ENCODE data around the gene SLC25A42.

Gene SLC25A42

GRCh38 chr19:19050731-19051130 is 13.1 kb upstream of the SLC25A42 start:
- DNase-seq (ENCODE audit: low spot score): no peak

- DNase-seq (ENCODE audit: low spot score): no peak
These were observed 12.1 kb upstream of the SLC25A42 start for GRCh38 chr19:19051478-19052213.

- DNase-seq (ENCODE audit: low spot score): no peak
These were observed 10.9 kb upstream of the SLC25A42 start for GRCh38 chr19:19052921-19053320.

GRCh38 chr19:19053508-19054314 is 10.1 kb upstream of the SLC25A42 start:
- peak; percentile 24 for DNase-seq (ENCODE audit: low spot score)

- DNase-seq (ENCODE audit: low spot score): no peak
These were observed 9.4 kb upstream of the SLC25A42 start for GRCh38 chr19:19054315-19054938.

GRCh38 chr19:19054939-19055440 is 8.8 kb upstream of the SLC25A42 start:
- DNase-seq (ENCODE audit: low spot score): no peak

GRCh38 chr19:19055701-19056100 is 8.1 kb upstream of the SLC25A42 start:
- DNase-seq (ENCODE audit: low spot score): no peak

- DNase-seq (ENCODE audit: low spot score): no peak
These were observed 7.0 kb upstream of the SLC25A42 start for GRCh38 chr19:19056636-19057275.

GRCh38 chr19:19057317-19057716 is 6.5 kb upstream of the SLC25A42 start:
- DNase-seq (ENCODE audit: low spot score): no peak

- no peak for DNase-seq (ENCODE audit: low spot score)
These were observed 6.1 kb upstream of the SLC25A42 start for GRCh38 chr19:19057720-19058119.

- DNase-seq (ENCODE audit: low spot score): no peak
These were observed 4.6 kb upstream of the SLC25A42 start for GRCh38 chr19:19059018-19059836.

GRCh38 chr19:19059837-19060611 is 3.8 kb upstream of the SLC25A42 start:
- DNase-seq (ENCODE audit: low spot score): no peak

GRCh38 chr19:19061506-19061905 is 2.3 kb upstream of the SLC25A42 start:
- DNase-seq (ENCODE audit: low spot score): no peak

- peak; percentile 12 for DNase-seq (ENCODE audit: low spot score)
These were observed 1.2 kb upstream of the SLC25A42 start for GRCh38 chr19:19062454-19063182.

GRCh38 chr19:19064098-19064722 is 416 bp downstream of the SLC25A42 start:
- DNase-seq (ENCODE audit: low spot score): no peak

- peak; percentile 27 for DNase-seq (ENCODE audit: low spot score)
These were observed 1.3 kb downstream of the SLC25A42 start for GRCh38 chr19:19064811-19065745.

- no peak for DNase-seq (ENCODE audit: low spot score)
These were observed 3.7 kb downstream of the SLC25A42 start for GRCh38 chr19:19067276-19068072.
